Measurements from ENCODE around the gene PTPRG.

PTPRG gene

GRCh38 chr3:62149962-62150361 lies 588.6 kb downstream of the PTPRG start:
- no peak for DNase-seq
- TF ChIP-seq GATA1 (IDR thresholded peaks at IDR 0.05; ENCODE audit: low read depth, low read length) (no peak), POLR2A (IDR thresholded peaks at IDR 0.05; ENCODE audit: low read length) (no peak)

DNA sequence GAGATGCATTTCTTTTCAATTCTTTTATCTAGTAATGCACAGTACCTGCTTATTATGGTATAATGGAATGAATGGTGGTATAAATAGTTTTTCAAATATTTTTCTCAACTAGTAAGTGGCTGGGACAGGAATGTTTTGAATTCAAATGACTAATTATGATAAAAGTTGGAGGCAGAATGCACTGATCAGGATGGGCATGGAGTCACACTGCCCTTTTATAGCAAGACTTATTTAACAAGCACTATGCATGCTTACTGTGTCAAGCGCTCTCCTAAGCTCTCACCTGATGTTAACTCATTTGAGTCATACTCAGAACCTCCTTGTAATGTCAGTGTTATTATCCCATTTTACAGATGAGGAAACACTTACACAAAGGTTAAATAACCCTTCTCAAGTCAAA lies 590.2 kb downstream of the PTPRG start:
- TF ChIP-seq POLR2A (IDR thresholded peaks at IDR 0.05; ENCODE audit: low read length) = no peak
- TF ChIP-seq GATA1 (IDR thresholded peaks at IDR 0.05; ENCODE audit: low read depth, low read length) = no peak
- DNase-seq = no peak

GRCh38 chr3:62153231-62153630 lies 591.9 kb downstream of the PTPRG start:
- TF ChIP-seq POLR2A (IDR thresholded peaks at IDR 0.05; ENCODE audit: low read length) = no peak
- TF ChIP-seq GATA1 (IDR thresholded peaks at IDR 0.05; ENCODE audit: low read depth, low read length) = no peak

DNA sequence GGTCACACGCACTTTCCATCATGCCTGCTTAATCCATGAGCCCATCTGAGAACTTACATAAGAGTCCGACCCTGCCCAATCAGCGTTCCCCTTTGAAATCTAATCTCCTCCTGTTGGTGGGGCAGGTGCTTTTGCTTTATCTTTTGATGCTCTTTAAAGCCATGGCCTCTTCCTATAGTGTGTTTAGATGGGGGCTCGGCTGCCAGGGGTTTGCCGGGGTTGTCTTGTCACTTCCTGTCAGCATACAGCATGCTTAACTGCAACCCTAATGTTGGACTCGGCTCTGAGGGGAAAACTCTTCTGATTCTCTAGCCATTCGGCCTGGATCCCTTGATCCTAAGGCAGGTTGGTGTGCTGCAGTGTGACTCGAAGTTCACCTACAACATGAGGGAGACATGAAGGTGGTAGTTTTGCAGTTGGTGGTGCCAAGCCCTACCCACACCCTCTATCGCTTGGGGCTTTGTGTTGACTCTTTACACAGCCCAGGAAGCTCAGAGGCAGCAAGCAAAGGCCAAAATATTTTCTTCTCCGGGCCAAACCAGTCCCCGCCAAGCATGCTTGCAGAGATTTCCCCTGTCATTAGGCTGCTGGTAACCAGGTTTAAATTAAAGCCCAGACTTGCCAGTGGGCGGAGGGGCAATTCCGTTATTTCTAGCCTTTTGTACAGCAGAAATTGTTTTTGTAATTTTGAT lies 593.2 kb downstream of the PTPRG start:
- no peak for TF ChIP-seq POLR2A (IDR thresholded peaks at IDR 0.05; ENCODE audit: low read length)
- no peak for DNase-seq

More at GRCh38 chr3:62153231-62153630, 591.9 kb downstream of the PTPRG start:
- no peak for DNase-seq

DNA sequence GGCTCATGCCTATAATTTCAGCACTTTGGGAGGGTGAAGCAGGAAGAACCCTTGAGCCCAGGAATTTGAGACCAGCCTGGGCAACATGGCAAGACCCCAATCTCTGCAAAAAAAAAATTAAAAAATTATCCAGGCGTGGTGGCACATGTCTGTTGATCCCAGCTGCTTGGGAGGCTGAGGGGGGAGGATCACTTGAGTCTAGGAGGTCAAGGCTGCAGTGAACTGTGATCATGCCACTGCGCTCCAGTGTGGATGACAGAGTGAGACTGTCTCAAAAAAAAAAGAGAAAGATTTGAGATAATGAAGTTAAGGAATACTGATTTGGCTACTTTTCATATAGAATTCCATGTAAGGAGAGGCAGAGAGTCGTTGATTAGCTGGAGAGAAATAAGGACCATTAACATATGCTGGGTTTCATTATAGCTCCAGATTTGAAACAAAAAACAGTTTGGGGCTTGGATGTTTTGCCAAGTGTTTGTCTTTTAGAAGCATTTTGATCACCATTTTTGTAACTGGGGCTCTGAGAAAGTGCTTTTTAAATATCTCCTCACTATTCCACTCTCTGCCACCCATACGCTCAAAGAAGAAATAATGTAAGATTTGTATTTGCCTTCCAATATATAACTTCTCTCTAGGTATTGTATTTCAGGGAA lies 597.8 kb downstream of the PTPRG start:
- DNase-seq = no peak
- TF ChIP-seq POLR2A (IDR thresholded peaks at IDR 0.05; ENCODE audit: low read length) = no peak

GRCh38 chr3:62159709-62160092 lies 598.3 kb downstream of the PTPRG start:
- no peak for DNase-seq
- TF ChIP-seq POLR2A (IDR thresholded peaks at IDR 0.05; ENCODE audit: low read length) (no peak), GATA1 (IDR thresholded peaks at IDR 0.05; ENCODE audit: low read depth, low read length) (no peak)

DNA sequence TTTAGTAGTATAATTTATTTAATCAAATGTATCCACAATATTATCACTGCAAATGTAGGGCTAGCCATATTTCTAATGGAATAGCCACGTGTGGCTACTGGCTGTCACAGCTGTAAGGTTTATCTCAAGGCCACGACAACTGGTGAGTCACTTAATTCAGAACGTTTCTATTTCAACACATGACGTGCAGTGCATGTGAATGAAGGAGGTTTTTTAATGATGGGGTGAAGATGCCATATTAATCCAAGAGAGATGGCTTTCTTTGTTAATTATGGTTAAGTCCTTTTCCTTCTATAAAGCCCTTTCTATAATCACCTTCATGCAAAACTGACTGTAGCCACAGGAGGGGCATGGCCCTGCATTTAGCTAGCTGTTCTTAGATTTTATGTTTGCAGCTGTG lies 600.0 kb downstream of the PTPRG start:
- DNase-seq = no peak
- no peak for TF ChIP-seq GATA1 (IDR thresholded peaks at IDR 0.05; ENCODE audit: low read depth, low read length)
- TF ChIP-seq POLR2A (IDR thresholded peaks at IDR 0.05; ENCODE audit: low read length) = no peak

DNA sequence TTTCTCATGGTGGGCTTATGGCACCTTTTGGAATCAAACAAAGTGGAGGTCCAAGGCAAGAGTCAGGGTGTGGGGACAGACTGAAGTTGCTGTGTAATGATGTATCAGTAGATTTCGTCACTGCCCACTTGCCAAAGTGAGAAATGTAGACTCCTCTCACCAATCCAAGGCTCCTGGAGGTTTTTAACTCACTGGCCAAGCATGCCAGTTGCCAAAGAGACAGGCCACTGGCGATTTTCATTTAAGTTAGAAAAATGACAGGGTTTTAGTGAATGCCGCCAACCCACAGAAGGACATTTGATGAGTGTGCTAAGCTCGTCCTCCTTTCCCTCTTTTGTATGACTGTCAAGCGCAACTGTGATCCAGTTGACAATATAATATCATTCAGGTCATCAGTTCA lies 602.8 kb downstream of the PTPRG start:
- no peak for TF ChIP-seq GATA1 (IDR thresholded peaks at IDR 0.05; ENCODE audit: low read depth, low read length)
- TF ChIP-seq POLR2A (IDR thresholded peaks at IDR 0.05; ENCODE audit: low read length) = no peak

GRCh38 chr3:62164746-62165145 lies 603.4 kb downstream of the PTPRG start:
- no peak for DNase-seq
- no peak for TF ChIP-seq POLR2A (IDR thresholded peaks at IDR 0.05; ENCODE audit: low read length)
- TF ChIP-seq GATA1 (IDR thresholded peaks at IDR 0.05; ENCODE audit: low read depth, low read length) = no peak

More for the DNA sequence above, 602.8 kb downstream of the PTPRG start:
- DNase-seq = no peak

DNA sequence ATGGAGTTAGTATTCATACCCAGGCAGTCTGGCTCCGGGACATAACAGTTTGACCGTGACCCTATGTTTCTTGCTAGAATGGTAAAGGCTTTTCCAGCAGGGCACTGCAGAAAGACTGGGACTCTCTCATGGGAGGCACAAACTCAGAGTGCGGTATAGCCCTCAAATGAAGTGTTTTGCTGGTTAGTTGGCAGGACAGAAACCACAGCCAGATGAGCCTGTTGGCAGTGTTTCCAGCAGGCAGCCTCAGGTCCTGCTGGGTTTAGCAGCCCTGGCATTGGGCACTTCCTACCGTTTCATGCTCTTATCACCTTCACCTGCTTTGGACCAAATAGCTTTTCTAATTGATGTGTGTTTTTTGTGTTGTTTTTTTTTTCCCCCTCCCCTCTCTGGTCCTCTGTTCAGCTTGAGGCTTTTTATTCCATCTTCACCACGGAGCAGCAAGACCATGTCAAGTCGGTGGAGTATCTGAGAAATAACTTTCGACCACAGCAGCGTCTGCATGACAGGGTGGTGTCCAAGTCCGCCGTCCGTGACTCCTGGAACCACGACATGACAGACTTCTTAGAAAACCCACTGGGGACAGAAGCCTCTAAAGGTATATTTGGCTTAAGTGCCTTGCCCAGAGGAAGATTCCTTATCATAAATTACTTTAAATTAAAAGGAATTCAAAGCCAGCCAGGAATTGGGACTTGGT lies 606.3 kb downstream of the PTPRG start:
- TF ChIP-seq POLR2A (IDR thresholded peaks at IDR 0.05; ENCODE audit: low read length) (no peak), GATA1 (IDR thresholded peaks at IDR 0.05; ENCODE audit: low read depth, low read length) (no peak)

GRCh38 chr3:62168356-62168755 lies 607.0 kb downstream of the PTPRG start:
- DNase-seq = no peak
- TF ChIP-seq GATA1 (IDR thresholded peaks at IDR 0.05; ENCODE audit: low read depth, low read length) (no peak), POLR2A (IDR thresholded peaks at IDR 0.05; ENCODE audit: low read length) (no peak)

More for the DNA sequence above, 606.3 kb downstream of the PTPRG start:
- no peak for DNase-seq

DNA sequence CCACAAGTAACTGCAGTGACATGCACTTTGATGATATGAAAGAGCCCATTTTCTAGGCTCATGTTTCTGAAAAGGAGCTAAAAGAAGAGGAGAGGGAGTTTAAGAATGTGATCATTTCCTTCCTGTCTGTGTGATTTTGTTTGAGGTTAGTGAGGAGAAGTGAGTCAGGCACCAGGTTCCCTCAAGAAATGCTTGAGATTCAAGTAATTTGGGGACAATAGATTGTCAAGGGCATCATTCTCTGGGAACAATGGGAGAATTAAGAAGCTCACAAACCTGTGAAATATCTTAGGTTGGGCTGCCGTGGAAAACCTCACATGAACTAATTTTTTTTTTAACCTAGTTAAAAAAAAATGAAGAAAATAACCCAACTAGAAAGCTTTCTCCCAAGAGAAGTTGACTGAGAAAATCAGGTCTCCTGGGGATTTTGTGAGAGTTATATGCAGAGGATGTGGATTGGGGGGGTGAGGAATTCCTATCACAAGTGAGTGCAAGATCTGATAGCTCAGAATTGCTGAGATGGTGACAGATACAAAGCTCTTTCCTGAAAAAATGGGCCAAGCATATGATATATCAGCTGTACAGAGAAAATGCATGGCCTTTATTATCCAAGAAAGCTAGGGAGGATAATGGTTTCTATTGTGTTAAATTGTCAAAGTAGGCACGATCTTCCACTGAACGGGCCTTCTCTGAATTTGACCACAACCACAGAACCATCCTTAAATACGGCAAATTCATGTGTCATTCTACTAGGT lies 608.7 kb downstream of the PTPRG start:
- TF ChIP-seq GATA1 (IDR thresholded peaks at IDR 0.05; ENCODE audit: low read depth, low read length) (no peak), POLR2A (IDR thresholded peaks at IDR 0.05; ENCODE audit: low read length) (no peak)

GRCh38 chr3:62171789-62172188 lies 610.4 kb downstream of the PTPRG start:
- DNase-seq = no peak
- no peak for TF ChIP-seq GATA1 (IDR thresholded peaks at IDR 0.05; ENCODE audit: low read depth, low read length)
- TF ChIP-seq POLR2A (IDR thresholded peaks at IDR 0.05; ENCODE audit: low read length) = no peak

More for the DNA sequence above, 608.7 kb downstream of the PTPRG start:
- DNase-seq = no peak

DNA sequence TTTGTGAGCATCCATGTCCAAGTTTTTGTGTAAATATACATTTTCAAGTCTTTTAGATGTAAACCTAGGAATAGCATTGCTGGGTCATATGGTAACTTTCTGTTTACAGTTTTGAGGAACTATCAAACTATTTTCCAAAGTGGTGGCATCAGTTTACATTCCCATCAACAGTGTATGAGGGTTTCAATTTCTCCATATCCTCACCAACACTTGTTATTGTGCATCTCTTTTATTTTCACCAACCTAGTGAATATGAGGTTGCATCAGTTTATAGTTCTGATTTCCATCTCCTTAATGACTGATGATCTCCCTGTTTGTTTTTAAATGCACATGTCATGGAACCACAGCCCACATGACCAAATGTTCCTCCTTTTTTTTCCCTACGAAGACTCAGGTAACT lies 610.8 kb downstream of the PTPRG start:
- DNase-seq = no peak
- TF ChIP-seq POLR2A (IDR thresholded peaks at IDR 0.05; ENCODE audit: low read length) = no peak
- no peak for TF ChIP-seq GATA1 (IDR thresholded peaks at IDR 0.05; ENCODE audit: low read depth, low read length)
